GM18517 (cell line): ENCODE results near the gene VEGFC.

Source experiments
- ATAC-seq: cut with Tn5 transposase; IDR thresholded peaks from one replicate; pipeline ENCODE4 v1.9.1; 2021; ENCODE audit warnings: mild to moderate bottlenecking, moderate library complexity; ENCODE audit not compliant: unreplicated experiment

VEGFC gene

DNA sequence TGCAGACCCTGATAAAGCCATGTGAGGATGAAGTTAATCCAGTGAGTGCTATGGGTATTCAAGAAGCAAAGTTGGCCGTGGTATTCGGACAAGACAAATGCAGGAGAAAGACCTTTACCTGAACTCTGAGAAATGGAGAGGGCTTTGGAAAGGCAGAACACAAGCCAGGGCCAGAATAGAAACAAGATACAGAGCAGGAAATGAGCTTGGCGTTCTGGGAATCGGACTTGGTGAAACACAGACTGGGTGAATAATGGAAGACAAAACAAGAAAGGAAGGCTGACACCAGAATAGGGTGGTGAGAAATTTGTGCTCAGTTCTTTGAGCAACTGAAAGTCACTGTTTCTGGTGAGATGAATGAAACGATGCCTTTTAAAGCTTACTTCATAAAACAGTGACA is 83.3 kb downstream of the VEGFC start:
- no peak for ATAC-seq

DNA sequence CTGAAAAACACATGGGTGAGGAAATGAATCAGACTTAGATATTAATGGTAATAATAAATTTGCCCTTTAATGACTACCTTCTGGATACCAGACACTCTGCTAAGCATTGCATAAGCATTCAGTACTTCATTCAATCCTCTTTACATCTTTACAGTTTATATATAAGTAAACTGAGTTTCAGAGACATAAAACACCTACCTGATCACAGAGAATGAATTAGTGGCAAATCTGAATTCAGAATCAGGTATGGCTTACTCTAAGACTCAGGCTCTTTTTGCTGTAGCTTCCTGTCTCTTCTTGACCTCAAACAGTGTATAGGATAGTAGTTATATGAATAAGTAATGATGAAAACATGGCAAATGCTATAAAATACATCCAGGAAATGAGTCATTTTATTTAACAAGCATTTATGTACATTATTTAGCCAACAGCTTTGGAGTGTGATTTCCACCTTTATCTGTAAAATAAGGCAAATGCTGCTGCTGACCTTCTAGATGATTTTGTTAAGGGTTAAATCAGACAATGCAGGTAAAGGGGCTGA is 83.9 kb downstream of the VEGFC start:
- no peak for ATAC-seq

DNA sequence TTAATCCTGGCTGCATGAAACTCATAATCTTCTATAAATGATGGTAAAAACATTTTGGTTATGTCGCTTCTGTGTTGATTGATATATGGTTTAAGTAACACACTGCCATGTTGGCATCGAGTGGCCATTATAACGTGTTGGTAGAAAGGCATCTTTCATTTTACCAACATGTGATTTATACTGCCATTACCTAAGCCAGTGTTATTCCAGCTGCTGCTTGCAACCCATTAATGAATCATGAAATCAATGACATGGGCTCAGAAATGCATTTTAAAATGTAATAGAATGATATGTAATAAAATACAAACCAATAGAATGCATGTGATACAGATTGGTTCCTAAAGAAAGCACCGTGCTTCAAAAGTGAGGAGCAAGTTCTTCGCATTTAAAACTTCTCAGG is 102.0 kb downstream of the VEGFC start:
- no peak for ATAC-seq

DNA sequence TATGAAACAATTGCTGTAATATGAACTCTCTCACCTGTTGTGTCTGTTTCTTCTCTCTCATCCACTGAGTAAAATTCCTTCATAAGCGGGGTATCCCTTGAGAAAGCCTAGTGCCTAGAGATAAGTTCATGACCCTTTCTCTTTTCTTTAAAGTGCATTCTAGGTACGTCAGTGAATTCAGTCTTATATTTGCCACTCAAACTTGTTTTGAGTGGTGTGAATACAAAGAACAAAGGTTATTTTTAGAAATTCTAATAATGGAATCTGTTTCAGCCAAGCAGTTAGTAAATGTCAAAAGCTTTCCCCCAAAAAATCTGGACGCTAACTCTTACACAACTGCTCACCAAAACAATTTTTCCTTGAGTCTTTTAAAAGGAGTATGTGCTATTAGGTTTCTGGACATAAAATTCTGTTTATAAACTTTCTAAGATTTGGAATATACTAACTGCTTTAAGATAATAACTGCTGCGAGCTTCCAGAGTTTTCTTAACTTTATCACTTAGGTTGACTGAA is 112.0 kb downstream of the VEGFC start:
- no peak for ATAC-seq

DNA sequence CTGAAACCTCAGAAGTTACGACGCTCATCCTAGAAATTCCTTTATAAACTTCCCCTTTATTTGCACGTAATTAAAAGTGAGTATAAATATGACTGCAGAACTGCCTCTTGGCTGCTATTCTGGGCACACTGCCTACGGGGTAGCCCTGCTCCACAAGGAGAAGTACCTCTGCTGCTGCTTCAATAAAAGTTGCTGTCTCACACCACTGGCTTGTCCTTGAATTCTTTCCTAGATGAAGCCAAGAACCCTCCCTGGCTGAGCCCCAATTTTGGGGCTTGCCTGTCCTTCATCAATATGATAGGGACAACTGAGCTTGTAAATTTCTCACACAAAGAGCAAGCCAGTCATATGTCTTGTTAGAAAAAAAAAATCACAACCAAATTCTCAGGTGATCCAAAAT is 115.8 kb downstream of the VEGFC start:
- ATAC-seq, result no peak

DNA sequence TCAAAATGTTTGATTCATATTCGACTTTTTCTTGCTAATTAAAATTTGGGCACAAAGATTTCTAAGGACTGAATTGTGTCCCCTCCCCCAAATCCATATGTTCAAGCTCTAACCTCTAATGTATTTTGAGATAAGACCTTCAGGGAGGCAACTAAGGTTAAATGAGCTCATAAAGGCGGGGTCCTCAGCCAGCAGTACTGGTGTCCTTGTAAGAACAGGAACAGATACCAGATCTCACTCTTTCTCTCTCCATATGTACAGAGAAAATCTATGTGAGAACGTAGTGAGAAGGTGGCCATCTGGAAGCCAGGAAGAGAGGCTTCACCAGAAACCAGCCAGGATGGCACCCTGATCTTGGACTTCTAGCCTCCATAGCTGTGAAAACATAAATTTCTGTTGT is 116.9 kb downstream of the VEGFC start:
- ATAC-seq, result no peak

DNA sequence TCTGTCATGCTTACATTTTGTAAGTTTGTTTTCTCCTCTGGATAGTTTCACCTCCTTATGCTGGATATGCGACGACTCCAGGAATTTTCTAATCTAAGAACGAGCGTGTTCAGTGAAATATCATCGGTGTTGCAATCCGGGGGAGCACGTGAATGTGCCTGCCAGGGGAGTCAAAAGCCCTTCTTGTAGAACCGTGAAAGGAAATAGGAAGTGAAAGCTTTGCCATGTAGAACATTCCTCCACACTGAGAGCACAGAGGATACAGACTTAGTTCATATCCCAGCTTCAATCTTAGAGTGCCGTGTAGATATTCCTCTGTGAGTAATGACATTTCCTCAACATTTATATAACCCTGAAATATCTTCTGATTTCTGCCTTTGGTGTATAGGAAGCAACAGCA is 121.2 kb downstream of the VEGFC start:
- no peak for ATAC-seq

DNA sequence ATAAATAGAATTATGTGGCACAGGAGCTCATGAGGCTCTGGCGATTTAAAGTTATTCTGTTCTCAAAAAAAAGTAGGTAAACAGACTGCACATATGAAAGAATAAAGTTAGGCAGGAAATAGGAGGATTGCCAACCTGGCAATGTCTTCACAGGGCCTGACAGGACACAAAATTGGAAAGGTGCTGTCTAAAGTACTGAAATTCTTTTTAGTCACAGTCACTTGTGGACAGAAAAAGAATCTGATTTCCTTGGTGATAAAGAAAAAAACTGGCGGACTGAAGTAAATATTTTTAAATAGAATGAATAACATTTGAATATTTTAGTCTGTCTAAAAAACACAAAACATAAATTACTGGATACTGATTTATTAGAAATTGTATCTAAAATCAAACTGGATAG is 124.4 kb downstream of the VEGFC start:
- ATAC-seq, result no peak

DNA sequence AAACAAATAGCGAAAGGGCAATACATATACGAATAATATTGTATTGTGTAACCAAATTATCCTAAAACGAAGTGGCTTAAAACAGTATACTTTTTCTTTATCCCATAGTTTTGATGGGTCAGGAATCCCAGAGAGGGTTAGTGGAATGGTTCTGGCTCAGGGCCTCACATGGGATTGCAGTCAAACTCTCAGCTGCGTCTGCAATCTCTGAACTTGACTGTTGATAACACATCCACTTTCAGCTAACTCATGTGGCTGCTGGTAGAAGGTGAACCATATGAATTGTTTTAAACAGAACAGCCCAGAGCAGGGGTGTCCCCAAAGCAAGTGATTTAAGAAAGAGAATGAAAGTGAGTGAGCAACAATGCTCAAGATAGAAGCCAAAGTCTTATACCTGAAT is 127.8 kb downstream of the VEGFC start:
- no peak for ATAC-seq

DNA sequence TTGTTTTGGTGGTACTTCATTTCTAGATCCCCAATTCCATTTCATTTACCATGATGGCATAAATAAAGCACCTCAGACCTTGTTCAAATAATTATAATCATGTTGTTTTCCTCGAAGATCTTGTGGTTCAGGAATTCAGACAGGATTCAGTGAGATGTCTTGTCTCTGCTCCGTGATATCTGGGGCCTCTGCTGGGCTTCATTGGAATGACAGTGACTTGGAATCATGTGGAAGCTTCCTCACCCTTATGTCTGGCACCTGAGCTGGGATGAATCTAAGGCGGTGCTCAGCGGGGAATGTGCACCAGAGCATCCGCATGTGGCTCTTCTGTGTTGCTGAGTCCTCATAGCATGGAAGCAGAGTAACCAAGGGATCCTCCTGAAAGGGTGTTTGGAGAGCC is 132.2 kb downstream of the VEGFC start:
- no peak for ATAC-seq

DNA sequence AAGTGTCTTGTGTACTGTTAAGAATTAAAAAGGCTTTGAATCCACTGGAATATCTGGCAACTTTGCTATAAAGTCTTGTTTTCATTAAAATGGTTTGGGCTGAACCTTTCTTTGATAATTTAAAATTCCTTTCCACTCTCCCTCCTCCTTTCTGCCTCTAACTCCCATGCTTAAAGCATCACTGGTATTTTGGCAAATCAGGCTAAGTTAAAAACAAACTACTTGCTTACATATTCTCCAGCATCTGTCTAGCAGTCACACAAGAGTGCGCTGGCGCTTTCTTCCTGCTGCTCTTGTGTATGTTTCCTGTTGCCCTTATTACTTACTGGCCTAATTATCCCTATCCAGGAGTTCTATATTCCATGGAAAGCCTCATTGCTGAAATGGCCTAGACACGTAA is 136.6 kb downstream of the VEGFC start:
- ATAC-seq, result no peak

DNA sequence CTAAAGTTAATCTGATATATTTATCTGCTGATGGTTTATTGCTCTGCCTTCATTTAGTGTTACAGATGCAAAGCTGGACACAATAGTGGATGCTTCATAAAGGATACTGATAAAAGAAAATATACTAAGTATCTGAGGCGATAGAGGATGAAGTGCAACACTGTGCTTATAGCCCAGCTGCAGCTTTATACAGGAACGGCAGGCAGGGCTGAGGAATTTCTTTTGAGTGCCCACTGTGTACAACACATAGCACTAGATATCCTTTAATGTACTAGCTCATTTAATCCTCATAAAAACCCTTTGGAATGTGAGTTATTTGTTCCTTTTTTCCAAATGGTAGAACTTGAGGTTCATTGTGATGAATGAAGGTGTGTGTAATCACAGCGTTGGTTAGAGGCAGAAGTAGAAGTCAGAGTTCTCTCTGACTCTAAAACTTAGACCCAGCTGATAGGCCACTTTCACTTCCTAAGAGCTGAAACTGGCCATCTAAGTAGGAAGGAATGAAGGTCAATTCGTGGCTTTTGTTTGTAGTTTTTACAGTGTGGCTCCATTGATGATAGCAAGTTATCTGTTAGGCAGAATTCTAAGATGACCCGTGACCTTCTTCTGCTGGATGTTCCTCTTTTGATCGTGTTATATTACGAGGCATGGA is 138.0 kb downstream of the VEGFC start:
- ATAC-seq, result no peak

DNA sequence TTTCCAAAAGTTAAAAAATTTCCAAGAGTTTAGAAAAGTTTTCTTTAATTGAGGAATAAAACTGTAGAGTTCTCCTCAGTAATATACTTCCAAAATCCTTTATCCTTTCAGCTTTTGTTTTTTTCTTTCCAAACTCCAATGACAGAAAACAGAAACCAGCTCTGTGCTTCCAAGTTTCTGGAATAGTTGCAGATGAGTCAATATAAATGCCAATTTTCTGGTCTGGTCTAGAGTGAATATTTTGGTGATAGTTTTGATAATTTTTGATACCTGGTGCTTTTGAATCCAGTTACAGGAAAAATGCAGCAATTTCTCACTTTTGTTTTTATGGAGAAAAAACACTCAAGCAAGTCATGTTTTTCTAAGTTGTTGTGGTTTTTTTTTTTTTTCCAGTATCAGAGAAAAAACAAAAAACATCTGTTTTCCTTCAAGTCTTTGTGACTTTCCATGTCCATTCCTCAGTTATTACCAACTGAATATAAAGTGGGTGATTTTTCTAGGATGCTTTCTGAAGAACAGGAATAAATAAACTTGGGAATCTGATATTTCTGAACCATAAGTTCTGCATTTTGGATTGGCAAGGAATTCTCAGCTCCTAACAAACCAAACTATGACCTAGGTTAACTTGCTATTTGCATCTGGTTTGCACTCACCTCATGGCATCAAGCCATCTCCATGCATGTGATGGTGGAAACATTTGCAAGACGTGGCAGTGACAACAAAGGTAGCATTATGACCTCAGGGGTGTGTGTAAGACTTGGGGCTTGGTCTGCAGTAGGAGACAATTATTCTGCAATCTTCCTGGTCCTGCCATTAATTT is 139.1 kb downstream of the VEGFC start:
- ATAC-seq, result no peak

DNA sequence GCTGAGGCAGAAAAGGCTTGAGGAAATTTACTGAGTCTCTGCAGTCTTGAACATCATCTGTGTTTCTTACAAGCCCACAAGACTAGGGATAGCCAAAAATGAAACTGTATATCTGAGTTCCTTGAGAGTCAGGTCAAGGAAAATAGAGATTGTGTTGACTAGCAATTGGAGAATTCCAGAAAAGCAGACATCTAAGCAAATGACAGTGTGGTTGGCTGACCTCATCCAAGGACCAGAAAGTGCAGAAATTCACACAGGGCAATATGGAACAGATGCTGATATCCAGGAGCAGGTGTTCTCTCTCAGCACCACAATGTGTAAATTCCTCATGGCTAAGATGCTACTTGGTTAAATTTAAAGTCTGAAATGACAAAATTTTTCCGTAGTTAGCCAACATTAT is 146.4 kb downstream of the VEGFC start:
- no peak for ATAC-seq

DNA sequence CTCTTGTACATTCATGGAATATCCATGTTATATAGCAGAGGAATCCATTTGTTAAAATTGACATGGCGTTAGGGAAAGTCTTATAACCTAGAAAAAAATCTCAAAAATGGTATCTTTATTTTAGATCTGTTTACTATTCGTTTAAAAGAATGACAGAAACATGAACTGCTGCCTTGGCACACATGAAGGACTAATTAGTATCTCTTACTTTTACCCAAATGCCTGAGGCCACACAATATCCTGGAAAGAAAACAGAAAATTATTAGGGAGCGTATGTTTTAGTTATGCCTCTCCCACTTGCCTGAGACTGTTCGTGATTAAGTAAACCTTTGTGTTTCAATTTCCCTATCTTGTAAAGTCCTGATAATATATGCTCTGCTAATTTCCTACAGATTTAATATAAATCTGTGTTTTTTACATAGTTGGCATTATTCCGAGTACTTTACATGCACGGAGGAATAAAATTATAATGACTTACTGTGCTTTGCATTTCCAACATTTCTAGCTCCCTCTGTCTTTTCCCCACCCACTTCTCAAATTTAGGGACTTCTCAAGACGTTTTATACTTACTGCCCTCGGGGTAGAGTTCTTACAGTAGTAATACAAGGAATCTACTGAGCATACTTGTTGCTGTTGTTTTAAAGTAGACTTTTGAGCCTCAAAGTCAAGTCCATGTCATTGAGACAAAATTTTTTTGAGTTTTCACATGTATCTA is 147.3 kb downstream of the VEGFC start:
- no peak for ATAC-seq

DNA sequence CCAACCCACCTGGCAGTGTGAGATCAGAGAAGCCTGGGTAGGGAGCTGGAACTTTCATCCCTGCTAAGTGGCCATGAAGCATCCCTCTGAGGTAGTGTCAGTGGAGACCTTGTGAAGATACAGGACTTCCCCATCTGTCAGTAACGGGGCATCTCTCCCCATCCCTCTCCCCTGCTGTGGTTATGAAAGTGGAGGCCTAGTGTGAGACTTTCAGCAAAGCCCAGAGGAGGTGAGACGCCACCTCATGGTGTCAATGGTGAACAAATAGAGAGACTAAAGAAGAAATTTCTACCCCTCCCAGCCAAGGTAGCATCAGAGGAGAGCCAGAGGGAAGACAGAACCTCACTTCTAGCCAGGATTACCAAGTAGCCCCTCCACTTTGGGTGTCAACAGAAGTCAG is 150.2 kb downstream of the VEGFC start:
- no peak for ATAC-seq

DNA sequence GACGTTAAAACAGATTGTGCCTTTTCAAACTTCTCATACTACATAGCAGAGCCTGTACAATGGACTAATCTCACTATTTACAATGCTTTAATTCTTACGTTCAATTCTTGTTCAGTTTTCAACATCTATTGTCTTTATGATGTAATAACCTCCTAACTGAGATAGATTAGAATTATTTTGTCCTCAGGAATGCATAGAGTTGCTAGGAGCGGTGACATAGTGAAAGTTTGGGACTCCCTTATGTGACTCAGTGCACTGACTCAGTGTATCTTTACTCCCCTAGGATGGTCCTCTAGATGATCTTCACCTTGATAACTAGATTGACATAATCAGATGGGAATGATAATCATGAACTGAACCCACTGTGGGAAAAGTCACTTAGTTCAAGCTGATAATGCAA is 151.5 kb downstream of the VEGFC start:
- ATAC-seq, result no peak

DNA sequence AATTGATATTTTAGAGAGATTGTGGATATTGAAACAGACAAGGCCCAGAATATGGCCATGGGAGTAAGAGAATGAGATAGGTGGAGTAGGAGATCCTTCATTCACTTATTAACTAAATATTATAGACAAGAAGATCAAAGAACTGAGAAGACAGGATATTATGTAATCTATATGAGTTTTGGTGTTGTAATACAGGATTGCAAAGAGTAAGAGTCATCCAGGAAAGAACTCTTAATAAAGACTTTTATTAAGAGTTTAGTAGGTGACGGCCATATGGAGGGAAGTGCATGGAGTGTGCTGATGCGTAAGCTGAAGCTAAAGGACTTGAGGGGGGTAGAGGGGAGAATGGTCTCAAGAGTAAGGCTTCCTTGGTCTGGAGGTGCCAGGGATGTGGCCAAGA is 153.7 kb downstream of the VEGFC start:
- ATAC-seq, result no peak

DNA sequence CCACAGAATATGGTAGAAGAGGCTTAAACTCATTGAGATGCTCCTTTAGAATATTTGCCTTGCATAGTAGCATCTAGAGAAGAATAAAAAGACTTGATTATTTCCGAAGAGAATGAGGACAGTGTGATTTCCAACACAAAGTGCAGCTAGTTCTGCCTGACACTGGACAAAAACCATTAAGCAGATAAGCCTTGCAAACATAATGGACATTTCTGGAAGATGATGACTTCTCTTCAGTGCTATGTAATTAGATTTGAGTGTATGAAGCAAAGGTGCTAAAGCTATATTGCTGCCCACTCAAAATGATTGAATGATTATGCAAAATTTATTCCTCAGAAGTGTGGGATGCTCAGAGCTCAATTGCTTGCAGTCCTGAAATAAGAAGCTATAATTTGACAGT is 156.4 kb downstream of the VEGFC start:
- ATAC-seq, result no peak

DNA sequence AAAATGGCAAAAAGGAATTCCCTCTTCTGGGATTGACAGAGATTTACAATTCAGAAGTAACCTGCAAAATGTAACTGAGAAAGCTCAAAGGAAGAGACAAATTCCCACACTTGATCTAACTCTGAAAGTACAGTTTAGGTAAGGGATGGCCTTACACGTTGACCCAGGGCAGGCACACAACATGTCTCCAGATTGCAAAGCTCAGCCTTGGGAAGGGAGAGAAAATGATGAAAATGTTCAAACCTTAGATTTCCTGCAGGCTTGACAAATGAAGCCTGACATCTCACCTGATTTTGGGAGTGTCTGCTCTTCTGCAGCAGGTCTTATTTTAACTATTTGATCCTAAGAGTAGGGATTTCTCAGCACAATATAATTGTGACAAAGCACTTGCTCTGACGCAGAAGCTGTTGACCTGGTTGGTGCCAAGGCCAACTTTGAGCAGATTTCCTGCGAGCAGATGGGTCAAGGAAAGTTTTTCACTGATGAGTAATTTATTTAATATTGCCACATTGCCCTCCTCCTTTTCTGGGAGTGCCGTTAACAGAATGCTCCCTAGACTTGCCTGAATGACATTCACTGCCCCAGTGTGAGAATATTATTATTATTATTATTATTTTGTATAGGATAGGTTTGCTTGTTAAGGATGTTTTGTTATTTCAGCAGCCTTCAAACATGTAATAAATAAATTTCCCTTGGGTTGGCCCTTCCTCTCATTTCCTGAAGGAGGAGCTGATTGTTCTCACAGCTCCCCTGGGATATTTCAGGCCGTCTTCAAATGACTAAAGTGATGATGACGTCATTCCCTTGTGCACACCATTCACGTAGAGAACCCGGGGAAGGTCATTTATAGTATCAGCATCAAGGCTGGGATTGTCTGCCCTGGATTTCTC is 157.1 kb downstream of the VEGFC start:
- ATAC-seq, result no peak
